Kidney (tissue), 14 donors: ENCODE data around the gene CMSS1. TPM values are rescaled to one million over a fixed set of nuclear protein-coding genes. Genes with fewer than 3 reads are reported as not detected.

Experiments
- DNase-seq, 5 donors: peaks; one replicate each; pipeline ENCODE4 v3.0.0-alpha.2; 2013 to 2020
- FAIRE-seq: peaks from 2 replicates; lab custom pipeline; 2012; peaks lifted over from hg19 to GRCh38; lab: Jason Lieb, UNC
- H3K27ac ChIP-seq, 2 donors: one replicate each; pipeline ENCODE4 v1.7.0; 2013; ENCODE audit warnings: low read depth in 2 of 2, low read length in 2 of 2, inconsistent platforms in 1 of 2
- H3K27me3 ChIP-seq: one replicate; pipeline ENCODE4 v1.7.1; 2013; ENCODE audit warnings: low read length, inconsistent platforms; ENCODE audit not compliant: control insufficient read depth, insufficient read depth
- H3K36me3 ChIP-seq, 3 donors: one replicate each; pipeline versions ENCODE4 v1.7.0 to v1.7.1; 2013; ENCODE audit warnings: low read length in 3 of 3, control low read depth in 1 of 3, inconsistent platforms in 1 of 3; ENCODE audit not compliant: insufficient read depth in 3 of 3, control insufficient read depth in 2 of 3
- H3K4me1 ChIP-seq, 3 donors: one replicate each; pipeline versions ENCODE4 v1.7.0 to v1.7.1; 2013; ENCODE audit warnings: low read length in 3 of 3, inconsistent platforms in 1 of 3, low read depth in 1 of 3; ENCODE audit not compliant: control insufficient read depth in 2 of 3, insufficient read depth in 2 of 3
- H3K4me3 ChIP-seq, 3 donors: one replicate each; pipeline versions ENCODE4 v1.7.0 to v1.8.1; 2013; ENCODE audit warnings: low read length in 3 of 3, control low read depth in 1 of 3, inconsistent platforms in 1 of 3
- H3K9ac ChIP-seq, 3 donors: one replicate each; pipeline versions ENCODE4 v1.7.0 to v1.7.1; 2013; ENCODE audit warnings: low read length in 3 of 3, control low read depth in 1 of 3, inconsistent platforms in 1 of 3
- H3K9me3 ChIP-seq, 3 donors: one replicate each; pipeline versions ENCODE4 v1.7.0 to v1.7.1; 2013; ENCODE audit warnings: low read length in 3 of 3, control low read depth in 1 of 3, inconsistent platforms in 1 of 3; ENCODE audit not compliant: control insufficient read depth in 2 of 3, insufficient read depth in 1 of 3
- intact Hi-C: fragments of 100-400 bp; cut with DNase I; formaldehyde crosslinking; loops from one replicate; pipeline ENCODE4 v1.11.1; 2022
- polyA plus RNA-seq: library from polyadenylated mRNA; stranded (reverse); fragments of 350-450 nt; fragmentation: Illumina TruSeq; extraction: RNeasy Lipid Tissue Mini Kit (QIAGEN cat#74804); gene quantifications from one replicate; pipeline ENCODE4 v1.2.3, GENCODE V29; 2014; ENCODE audit warnings: low read depth, low replicate concordance; ENCODE audit not compliant: insufficient read depth
- total RNA-seq: library from RNA; stranded (reverse); fragmentation: NEBNext Ultra II Directional; extraction: Animal tissue kit (Norgen Biotek cat#: 25700); gene quantifications from one replicate; pipeline ENCODE4 v1.2.1, GENCODE V29; 2021
- TF ChIP-seq, protein P1 (sequence below): IDR thresholded peaks from 3 replicates; pipeline ENCODE4 v1.5.1; 2012; ENCODE audit warnings: mild to moderate bottlenecking, moderate library complexity, borderline replicate concordance; ENCODE audit not compliant: insufficient read depth; ENCODE audit errors: extremely low read depth
- donor health status: control.
- donor health status: control.
- donor health status: control.
- donor health status: control.
- donor health status: control.
- donor health status: DM: yes; HTN: yes; CAD: no.
- donor health status: Normal renal cell carcinoma (clear cell type).

Gene CMSS1
- total and polyA plus RNA-seq, 2 donors from 2014 or later = 26.4 to 27.0 TPM

DNA sequence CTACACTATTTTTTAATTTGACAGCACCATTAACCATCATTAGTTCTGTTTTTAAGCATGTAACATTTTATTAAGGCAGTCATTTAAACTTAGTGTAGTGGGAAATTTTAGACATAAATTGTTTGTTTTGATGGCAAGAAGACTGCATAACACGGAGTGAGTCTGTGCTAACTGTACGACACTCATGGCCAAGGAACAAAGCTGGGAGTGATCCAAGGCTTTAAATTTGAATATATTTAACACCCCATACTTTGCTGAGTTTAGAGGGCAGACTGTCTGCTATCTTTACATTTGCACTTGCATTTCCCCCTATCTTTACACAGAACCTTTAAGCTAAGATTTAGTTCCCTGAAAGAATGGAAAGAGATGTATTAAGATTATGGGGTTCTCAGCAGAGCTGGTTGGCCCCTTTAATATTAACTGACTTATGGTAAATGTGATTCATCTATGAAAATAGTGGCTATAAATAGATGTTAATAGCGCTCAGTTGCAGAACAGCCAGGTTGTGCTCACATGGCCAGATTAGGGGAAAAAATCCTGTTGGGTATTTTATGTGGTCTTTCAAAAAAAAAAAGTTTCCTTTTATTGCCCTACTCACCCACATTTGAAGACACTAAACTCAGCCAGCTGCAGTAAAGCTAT is 120.7 kb downstream of the CMSS1 start:
- Histone ChIP-seq H3K27me3 (no peaks in the 10 kb centered on the region), H3K9me3 (no peaks in the 10 kb centered on the region), H3K4me1 (no peaks in the 10 kb centered on the region), H3K27ac (no peak overlapping the region), H3K4me3 (no peak overlapping the region), H3K9ac (no peak overlapping the region), H3K36me3 (no peaks in the 10 kb centered on the region)
- intact Hi-C loops = no loop called here
- no peak for DNase-seq
- FAIRE-seq = no peak
- TF ChIP-seq, protein P1, sequence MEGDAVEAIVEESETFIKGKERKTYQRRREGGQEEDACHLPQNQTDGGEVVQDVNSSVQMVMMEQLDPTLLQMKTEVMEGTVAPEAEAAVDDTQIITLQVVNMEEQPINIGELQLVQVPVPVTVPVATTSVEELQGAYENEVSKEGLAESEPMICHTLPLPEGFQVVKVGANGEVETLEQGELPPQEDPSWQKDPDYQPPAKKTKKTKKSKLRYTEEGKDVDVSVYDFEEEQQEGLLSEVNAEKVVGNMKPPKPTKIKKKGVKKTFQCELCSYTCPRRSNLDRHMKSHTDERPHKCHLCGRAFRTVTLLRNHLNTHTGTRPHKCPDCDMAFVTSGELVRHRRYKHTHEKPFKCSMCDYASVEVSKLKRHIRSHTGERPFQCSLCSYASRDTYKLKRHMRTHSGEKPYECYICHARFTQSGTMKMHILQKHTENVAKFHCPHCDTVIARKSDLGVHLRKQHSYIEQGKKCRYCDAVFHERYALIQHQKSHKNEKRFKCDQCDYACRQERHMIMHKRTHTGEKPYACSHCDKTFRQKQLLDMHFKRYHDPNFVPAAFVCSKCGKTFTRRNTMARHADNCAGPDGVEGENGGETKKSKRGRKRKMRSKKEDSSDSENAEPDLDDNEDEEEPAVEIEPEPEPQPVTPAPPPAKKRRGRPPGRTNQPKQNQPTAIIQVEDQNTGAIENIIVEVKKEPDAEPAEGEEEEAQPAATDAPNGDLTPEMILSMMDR = no peak

DNA sequence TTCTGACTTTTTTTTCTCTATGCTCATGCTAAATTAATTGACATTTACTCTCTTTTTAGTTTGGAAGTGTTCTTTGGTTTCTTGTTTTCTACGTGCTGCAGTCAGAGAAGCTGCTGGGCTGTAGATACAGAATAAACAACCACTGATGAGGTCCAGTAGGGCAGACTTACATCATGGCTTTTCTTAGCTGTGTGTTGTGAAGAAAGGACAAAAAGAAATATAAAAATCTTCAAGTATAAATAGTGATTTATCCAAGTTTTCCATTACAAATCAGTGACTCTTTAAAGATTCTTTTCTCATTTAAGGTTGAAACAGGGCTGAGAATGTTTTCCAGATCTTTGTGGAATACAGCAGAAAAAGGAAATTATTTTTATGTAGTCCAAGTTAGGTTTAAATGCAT is 122.2 kb downstream of the CMSS1 start:
- Histone ChIP-seq H3K9me3 (no peaks in the 10 kb centered on the region), H3K4me1 (no peaks in the 10 kb centered on the region), H3K36me3 (no peaks in the 10 kb centered on the region), H3K27me3 (no peaks in the 10 kb centered on the region), H3K4me3 (no peak overlapping the region), H3K27ac (no peak overlapping the region), H3K9ac (no peak overlapping the region)
- DNase-seq (no peak), FAIRE-seq (no peak)
- TF ChIP-seq, protein P1 = no peak
- intact Hi-C loops = no loop called here

DNA sequence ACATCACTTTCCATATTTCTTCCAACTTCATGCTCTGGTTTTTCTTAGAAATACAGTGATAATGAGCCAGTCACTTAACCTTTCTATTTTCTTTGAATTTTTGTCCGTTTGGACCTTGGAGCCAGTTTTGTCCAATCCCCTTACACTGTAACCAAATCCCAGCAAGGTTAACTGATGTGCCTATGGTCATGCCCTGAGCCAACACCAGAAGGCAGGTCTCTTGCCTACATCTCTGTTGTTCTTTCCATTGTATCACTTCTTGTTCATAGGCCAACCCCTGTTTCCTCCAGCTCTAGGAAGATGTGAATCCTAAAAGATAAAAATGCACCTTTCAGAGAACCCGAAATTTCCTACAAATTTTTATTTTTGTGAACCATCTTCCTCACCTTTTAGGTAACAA is 122.7 kb downstream of the CMSS1 start:
- peaks cover 0 to 2% (median 0%) of the 10 kb centered on the region in 3 donors for H3K4me1 ChIP-seq
- TF ChIP-seq, protein P1 = no peak
- intact Hi-C loops = no loop called here
- H3K27me3 ChIP-seq = no peaks in the 10 kb centered on the region
- no peak overlapping the region for H3K9ac ChIP-seq
- no peaks in the 10 kb centered on the region for H3K9me3 ChIP-seq
- no peak overlapping the region for H3K4me3 ChIP-seq
- DNase-seq = no peak
- FAIRE-seq = no peak
- no peaks in the 10 kb centered on the region for H3K36me3 ChIP-seq
- H3K27ac ChIP-seq = no peak overlapping the region

DNA sequence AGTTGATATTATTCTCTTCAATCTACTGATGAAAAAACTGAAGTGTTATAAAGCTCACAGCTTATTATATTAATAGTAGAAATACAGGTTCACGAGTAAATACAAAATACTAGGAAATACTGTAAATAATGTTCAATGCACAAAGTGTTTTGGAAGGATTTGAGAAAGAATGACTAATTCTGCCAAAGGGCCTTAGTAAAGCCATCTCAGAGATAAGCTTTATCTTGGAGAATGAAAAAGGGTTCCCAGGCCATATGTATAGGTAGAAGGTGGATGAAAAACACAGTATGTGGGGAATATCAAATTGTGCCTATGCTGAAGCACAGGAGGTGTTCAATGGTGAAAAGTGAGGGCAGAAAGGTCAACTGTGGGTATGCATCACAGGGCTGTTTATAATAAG is 123.5 kb downstream of the CMSS1 start:
- no peak overlapping the region for H3K27ac ChIP-seq
- no peak overlapping the region for H3K4me3 ChIP-seq
- H3K9ac ChIP-seq = no peak overlapping the region
- H3K9me3 ChIP-seq = no peaks in the 10 kb centered on the region
- intact Hi-C loops = no loop called here
- DNase-seq (no peak), FAIRE-seq (no peak)
- TF ChIP-seq, protein P1 = no peak
- H3K4me1 ChIP-seq = peaks cover 0 to 3% (median 0%) of the 10 kb centered on the region in 3 donors
- no peaks in the 10 kb centered on the region for H3K36me3 ChIP-seq
- no peaks in the 10 kb centered on the region for H3K27me3 ChIP-seq
